Endothelial cell of umbilical vein (primary cell): ENCODE measurements around the gene EPAS1. TPM values are rescaled to one million over a fixed set of nuclear protein-coding genes. Genes with fewer than 3 reads are reported as not detected.

Experiments used
- BruUV-seq: library from RNA; stranded (reverse); fragments of 400-500 nt; replicated peaks from 2 replicates; lab custom pipeline; 2021; lab: Mats Ljungman, UMichigan
- CTCF ChIA-PET: fragments of 300-600, 350-600 bp; sonication (Branson Sonifier 250); formaldehyde crosslinking; loops from one replicate; lab custom pipeline; 2021; ENCODE audit warnings: antibody characterized with exemption, inconsistent platforms; lab: Charles Lee
- POLR2A ChIA-PET: fragments of 300-600, 350-600 bp; sonication (Branson Sonifier 250); formaldehyde crosslinking; loops from one replicate; lab custom pipeline; 2021; ENCODE audit warnings: antibody characterized with exemption, inconsistent platforms; lab: Charles Lee
- DNase-seq: peaks from one replicate; pipeline ENCODE4 v3.0.0-alpha.2; 2011; ENCODE audit warnings: low read depth, low spot score
- FAIRE-seq: peaks from 2 replicates; lab custom pipeline; 2011; peaks lifted over from hg19 to GRCh38; lab: Jason Lieb, UNC
- H2AFZ ChIP-seq: 2 replicates; pipeline ENCODE4 v1.6.0; 2012; ENCODE audit warnings: low read depth, low read length, control low read depth, inconsistent platforms
- H3K27ac ChIP-seq: 2 replicates; pipeline ENCODE4 v1.5.1; 2011; ENCODE audit warnings: low read depth, mild to moderate bottlenecking, control low read depth, low read length, moderate library complexity; ENCODE audit not compliant: insufficient read depth
- H3K27me3 ChIP-seq, 2 experiments: 2 replicates each; pipeline versions ENCODE4 v1.6.0 to v1.6.1; 2011; ENCODE audit warnings: low read length in 2 of 2, mixed read lengths in 1 of 2; ENCODE audit not compliant: control insufficient read depth in 2 of 2, insufficient read depth in 2 of 2
- H3K36me3 ChIP-seq, 2 experiments: 2 replicates in 1 of 2; 3 replicates in 1 of 2; pipeline ENCODE4 v1.5.1; 2011; ENCODE audit warnings: low read length in 2 of 2, mild to moderate bottlenecking in 1 of 2, moderate library complexity in 1 of 2; ENCODE audit not compliant: control insufficient read depth in 2 of 2, insufficient read depth in 2 of 2; ENCODE audit errors: extremely low read depth in 1 of 2
- H3K4me1 ChIP-seq: 3 replicates; pipeline ENCODE4 v1.5.1; 2011; ENCODE audit warnings: mild to moderate bottlenecking, low read length; ENCODE audit not compliant: control insufficient read depth, insufficient read depth; ENCODE audit errors: extremely low read depth
- H3K4me2 ChIP-seq: 2 replicates; pipeline ENCODE4 v1.6.1; 2011; ENCODE audit warnings: low read length, control low read depth, mixed read lengths; ENCODE audit not compliant: insufficient read depth
- H3K4me3 ChIP-seq, 3 experiments: fragments of 200-600 bp in 1 of 3; sonication (generic), shearing (Covaris generic) in 1 of 3; replicated peaks in 1 of 3; 2 replicates each; pipeline ENCODE4 v1.5.1; 2011 to 2016; ENCODE audit warnings: control low read depth in 3 of 3, low read length in 3 of 3, mild to moderate bottlenecking in 2 of 3, inconsistent platforms in 1 of 3, low read depth in 1 of 3, moderate library complexity in 1 of 3; ENCODE audit not compliant: insufficient read depth in 1 of 3
- H3K79me2 ChIP-seq: 2 replicates; pipeline ENCODE4 v1.6.0; 2012; ENCODE audit warnings: low read length, inconsistent platforms; ENCODE audit not compliant: control insufficient read depth, insufficient read depth
- H3K9ac ChIP-seq: replicated peaks from 2 replicates; pipeline ENCODE3; 2011; ENCODE audit warnings: low read length, control low read depth; ENCODE audit not compliant: insufficient read depth; ENCODE audit errors: extremely low read depth
- H3K9me1 ChIP-seq: replicated peaks from 3 replicates; pipeline ENCODE4 v1.6.0; 2011; ENCODE audit warnings: mild to moderate bottlenecking, low read length; ENCODE audit not compliant: control insufficient read depth, insufficient read depth; ENCODE audit errors: extremely low read depth
- H3K9me3 ChIP-seq: replicated peaks from 2 replicates; pipeline ENCODE4 v1.5.1; 2012; ENCODE audit warnings: low read length, inconsistent platforms; ENCODE audit not compliant: control insufficient read depth, insufficient read depth
- H4K20me1 ChIP-seq: replicated peaks from 2 replicates; pipeline ENCODE3; 2011; ENCODE audit warnings: mild to moderate bottlenecking, low read length; ENCODE audit not compliant: control insufficient read depth, insufficient read depth; ENCODE audit errors: extremely low read depth
- CTCF ChIP-seq, 2 donors: IDR thresholded peaks; 1 replicate in 1 of 2; 2 replicates in 1 of 2; pipeline ENCODE4 v1.5.1; 2011; ENCODE audit warnings: low read length in 2 of 2, mild to moderate bottlenecking in 2 of 2, moderate library complexity in 2 of 2, control low read depth in 1 of 2, inconsistent platforms in 1 of 2, low read depth in 1 of 2; ENCODE audit not compliant: insufficient read depth in 1 of 2; ENCODE audit errors: extremely low read depth in 1 of 2
- EZH2 ChIP-seq: IDR thresholded peaks from 2 replicates; pipeline ENCODE4 v1.6.1; 2012; ENCODE audit warnings: borderline replicate concordance, low read depth, mild to moderate bottlenecking, moderate library complexity, low read length, inconsistent platforms; ENCODE audit not compliant: severe bottlenecking
- FOS ChIP-seq: IDR thresholded peaks from 2 replicates; pipeline ENCODE4 v1.6.1; 2011; ENCODE audit warnings: mild to moderate bottlenecking, low read length, moderate library complexity, borderline replicate concordance; ENCODE audit not compliant: insufficient read depth
- GATA2 ChIP-seq: IDR thresholded peaks from 2 replicates; pipeline ENCODE4 v1.7.0; 2011; ENCODE audit warnings: low read depth, mild to moderate bottlenecking, moderate library complexity, mixed read lengths, low read length; ENCODE audit not compliant: insufficient read length, insufficient read depth
- JUN ChIP-seq: IDR thresholded peaks from 2 replicates; pipeline ENCODE4 v1.6.1; 2011; ENCODE audit warnings: borderline replicate concordance, low read depth; ENCODE audit not compliant: insufficient read length, insufficient read depth
- MYC ChIP-seq: IDR thresholded peaks from one replicate; pipeline ENCODE4 v1.6.1; 2011; ENCODE audit warnings: mild to moderate bottlenecking, low read depth, low read length
- POLR2A ChIP-seq: IDR thresholded peaks from 2 replicates; pipeline ENCODE4 v1.6.1; 2012; ENCODE audit warnings: low read depth, mild to moderate bottlenecking, control low read depth, low read length
- POLR2AphosphoS5 ChIP-seq: IDR thresholded peaks from 2 replicates; pipeline ENCODE4 v1.6.1; 2012; ENCODE audit warnings: low read depth, mild to moderate bottlenecking, control low read depth, low read length, moderate library complexity; ENCODE audit not compliant: insufficient read depth
- dilution Hi-C: fragments of 300-500 bp; cut with MboI; formaldehyde crosslinking; loops from one replicate; pipeline ENCODE4 v1.15.0; 2019; ENCODE audit warnings: low sequenced_read_pairs; ENCODE audit not compliant: extremely low pct_ligation_motif_present
- intact Hi-C: fragments of 100-400 bp; cut with micrococcal nuclease; formaldehyde crosslinking; loops from one replicate; pipeline ENCODE4 v1.10.0; 2022
- polyA plus RNA-seq, 4 experiments: library from polyadenylated mRNA; depleted of rRNA in 3 of 4; stranded (reverse) in 3 of 4; unstranded in 1 of 4; fragments of >200 nt; gene quantifications; 2 replicates each; pipeline versions ENCODE4 v1.2.1 to v1.2.3, GENCODE V29; 2011 to 2012; ENCODE audit warnings: missing spikeins in 1 of 4
- total RNA-seq: library from RNA; stranded (reverse); gene quantifications from 2 replicates; pipeline ENCODE4 v1.2.3, GENCODE V29; 2021
- TF ChIP-seq, protein P1 (sequence below): IDR thresholded peaks from 2 replicates; pipeline ENCODE4 v1.6.1; 2011; ENCODE audit not compliant: insufficient read depth, insufficient read length

The EPAS1 gene
- total and polyA plus RNA-seq, 2 donors (not counting 3 experiments of a cell fraction or from before 2014, with no cell fraction given): 229 to 374 TPM

- Histone ChIP-seq H3K79me2 (peaks cover 71% of the 10 kb centered on the region), H3K27me3 (no peaks in the 10 kb centered on the region), H3K4me3 (no peak overlapping the region), H3K9me3 (no peaks in the 10 kb centered on the region), H2AFZ (no peak overlapping the region), H3K27ac (no peak overlapping the region), H4K20me1 (peaks cover 10% of the 10 kb centered on the region), H3K9ac (no peak overlapping the region), H3K9me1 (no peaks in the 10 kb centered on the region), H3K4me1 (peaks cover 46% of the 10 kb centered on the region), H3K36me3 (no peaks in the 10 kb centered on the region), H3K4me2 (no peak overlapping the region)
- BruUV-seq: no TSS peak
- ChIA-PET POLR2A (no interaction called here), CTCF (interaction anchor here (1.2 to 3.7 kb wide), 7 partner anchors 14 to 33 kb away, joined by 3 to 13 read pairs (median 5); no protein-coding TSS in a partner anchor)
- TF ChIP-seq POLR2AphosphoS5 (no peak), POLR2A (no peak), EZH2 (no peak), MYC (no peak), CTCF (IDR thresholded peaks at IDR 0.05; ENCODE audit: extremely low read depth in 1 of 2, insufficient read depth in 1 of 2, low read depth in 1 of 2, low read length in 2 of 2) (no peak), GATA2 (no peak), FOS (no peak), JUN (no peak)
- TF ChIP-seq, protein P1, sequence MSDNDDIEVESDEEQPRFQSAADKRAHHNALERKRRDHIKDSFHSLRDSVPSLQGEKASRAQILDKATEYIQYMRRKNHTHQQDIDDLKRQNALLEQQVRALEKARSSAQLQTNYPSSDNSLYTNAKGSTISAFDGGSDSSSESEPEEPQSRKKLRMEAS: no peak
- DNase-seq (no peak), FAIRE-seq (no peak)
- intact Hi-C loops (no loop called here), dilution Hi-C loops (no loop called here)
Measured at GRCh38 chr2:46332686-46333281, 35.6 kb downstream of the EPAS1 start.
